ENCODE results near the gene PTPRM. TPM values are rescaled to one million over a fixed set of nuclear protein-coding genes. Genes with fewer than 3 reads are reported as not detected.

The PTPRM gene
- total and polyA plus RNA-seq, 2 of the 4 experiments (the other 2 are of a cell fraction), result 28.3 to 51.2 TPM

DNA sequence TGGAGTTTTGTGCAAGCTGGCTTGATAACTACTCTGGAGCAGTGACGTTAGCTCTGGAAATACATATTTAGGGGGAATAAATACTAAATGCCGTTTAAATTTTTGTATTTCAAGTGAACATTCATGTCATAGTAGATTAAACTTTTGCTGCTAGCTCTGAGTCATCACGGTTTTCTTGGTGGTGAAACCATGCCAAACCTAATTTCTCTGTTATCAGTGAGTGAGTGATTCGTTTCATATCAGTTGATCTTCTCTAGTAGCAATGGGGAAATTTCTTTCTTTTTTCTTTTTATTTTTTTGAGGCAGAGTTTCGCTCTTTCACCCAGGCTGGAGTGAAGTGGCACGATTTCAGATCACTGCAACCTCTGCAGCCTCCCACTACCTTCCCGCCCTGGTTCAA, 211.1 kb downstream of the PTPRM start:
- no peak overlapping the region for H2BK20ac ChIP-seq (ENCODE audit: low read depth, low read length)
- intact Hi-C loops (cut with micrococcal nuclease), result no loop called here
- no peak overlapping the region for H4K91ac ChIP-seq (ENCODE audit: insufficient read depth, low read depth, low read length)
- H3K4me2 ChIP-seq (ENCODE audit: low read depth, low read length), result no peak overlapping the region; the same call in 1 of the 2 replicates
- no peak overlapping the region for H2AK5ac ChIP-seq (ENCODE audit: low read depth, low read length)
- H2AK9ac ChIP-seq (replicated peaks; ENCODE audit: low read depth, low read length, poor library complexity), result no peak overlapping the region
- DNase-seq (peak; percentile 66), ATAC-seq (ENCODE audit: low read depth) (peak; percentile 56; the same call in 1 of the 2 replicates)
- H2BK5ac ChIP-seq (ENCODE audit: low read depth, low read length, poor library complexity, severe bottlenecking), result no peak overlapping the region
- no peak overlapping the region for H3K23ac ChIP-seq (ENCODE audit: low read depth, low read length)
- BruUV-seq (replicated peaks), result no TSS peak
- no peak overlapping the region for H2BK15ac ChIP-seq (ENCODE audit: low read depth, low read length)
- no peak overlapping the region for H4K8ac ChIP-seq (ENCODE audit: low read depth in 2 of 2, low read length in 2 of 2)
- H3K79me1 ChIP-seq (ENCODE audit: low read depth in 1 of 2, low read length in 2 of 2), result peaks cover 2 to 6% of the 10 kb centered on the region in 2 experiments; a peak in 2 of 4 replicates
- no peak overlapping the region for H3K27ac ChIP-seq (ENCODE audit: insufficient read depth, low read length)
- no peak overlapping the region for H3K18ac ChIP-seq (ENCODE audit: low read depth, low read length)
- H2AFZ ChIP-seq (replicated peaks; ENCODE audit: low read length, poor library complexity), result no peak overlapping the region
- no peaks in the 10 kb centered on the region for H3K36me3 ChIP-seq (ENCODE audit: control insufficient read depth, insufficient read depth, low read length)
- peaks cover 2% of the 10 kb centered on the region; the same call in 1 of the 2 replicates for H4K20me1 ChIP-seq (ENCODE audit: insufficient read depth, low read length)
- peaks cover 3% of the 10 kb centered on the region; the same call in 1 of the 2 replicates for H3K9me1 ChIP-seq (ENCODE audit: insufficient read depth, low read length)
- H4K5ac ChIP-seq (ENCODE audit: low read depth, low read length), result no peak overlapping the region
- H3K9me3 ChIP-seq (ENCODE audit: control insufficient read depth, insufficient read depth, low read length), result no peaks in the 10 kb centered on the region
- no peak overlapping the region for H3K14ac ChIP-seq (replicated peaks; ENCODE audit: low read depth, low read length)
- no peaks in the 10 kb centered on the region for H3K27me3 ChIP-seq (ENCODE audit: control insufficient read depth, insufficient read depth, low read length)
- ChIA-PET POLR2A (ENCODE audit: unreplicated experiment) (no interaction called here), CTCF (interaction anchor here (0.8 kb wide), 1 partner anchor 11 kb away, joined by 4 read pairs; no protein-coding TSS in a partner anchor)
- WGBS, 2 experiments (ENCODE audit: extremely low coverage in 2 of 2, insufficient read length in 1 of 2), result 60% methylated on average over 1 of the region's 7 CpGs; no CpG with 5 or more reads in 1 of the 2 experiments
- dilution Hi-C loops (cut with HindIII; ENCODE audit: low sequenced_read_pairs, unreplicated experiment), result no loop called here
- in situ Hi-C loops (cut with MboI; ENCODE audit: low sequenced_read_pairs), result loop anchor here (25.0 kb wide), 1 partner anchor 609 kb away; no protein-coding TSS in a partner anchor
- H3K4me1 ChIP-seq (ENCODE audit: control insufficient read depth, insufficient read depth, low read length), result peaks cover 2% of the 10 kb centered on the region; the same call in 1 of the 2 replicates
- no peak overlapping the region for H3K4ac ChIP-seq (ENCODE audit: low read depth, low read length)
- TF ChIP-seq CHD1 (IDR thresholded peaks at IDR 0.05; ENCODE audit: low read depth, low read length) (no peak), FOS (IDR thresholded peaks at IDR 0.05; ENCODE audit: low read depth, low read length) (peak; percentile 9; the same call in 1 of the 2 replicates)
- no peak overlapping the region for H3K9ac ChIP-seq (ENCODE audit: low read depth, low read length)
- H3K4me3 ChIP-seq (ENCODE audit: insufficient read depth, low read depth, low read length), result no peak overlapping the region
- no peak overlapping the region for H2BK120ac ChIP-seq (ENCODE audit: low read depth, low read length)
- no peak overlapping the region for H3K56ac ChIP-seq (ENCODE audit: extremely low read depth, insufficient read depth, low read length)
